HG02884 (cell line): ENCODE results near the gene ZBED6.
"Not testable (repeated sequence)": the region's sequence is repeated elsewhere in the genome, so short reads cannot be mapped to it uniquely, and the experiment has no call there.

Source experiments
- ATAC-seq: cut with Tn5 transposase; IDR thresholded peaks from one replicate; pipeline ENCODE4 v1.9.1; 2021; ENCODE audit warnings: mild to moderate bottlenecking, moderate library complexity; ENCODE audit not compliant: unreplicated experiment

Gene ZBED6

GRCh38 chr1:203795441-203796235 is at the start of gene ZBED6, which contains the start of gene ZC3H11A:
TSS of gene ZBED6 (plus strand) at chr1:203795623. CDS start at chr1:203797523, 1,900 bp downstream.
TSS of gene ZC3H11A (plus strand) at chr1:203795623. CDS start at chr1:203817071, 21,448 bp downstream.
- ATAC-seq = peak; percentile 92

GRCh38 chr1:203746281-203746680 is 49.1 kb upstream of the ZBED6 start:
- no peak for ATAC-seq

GRCh38 chr1:203751051-203751450 is 44.4 kb upstream of the ZBED6 start:
- ATAC-seq = no peak

DNA sequence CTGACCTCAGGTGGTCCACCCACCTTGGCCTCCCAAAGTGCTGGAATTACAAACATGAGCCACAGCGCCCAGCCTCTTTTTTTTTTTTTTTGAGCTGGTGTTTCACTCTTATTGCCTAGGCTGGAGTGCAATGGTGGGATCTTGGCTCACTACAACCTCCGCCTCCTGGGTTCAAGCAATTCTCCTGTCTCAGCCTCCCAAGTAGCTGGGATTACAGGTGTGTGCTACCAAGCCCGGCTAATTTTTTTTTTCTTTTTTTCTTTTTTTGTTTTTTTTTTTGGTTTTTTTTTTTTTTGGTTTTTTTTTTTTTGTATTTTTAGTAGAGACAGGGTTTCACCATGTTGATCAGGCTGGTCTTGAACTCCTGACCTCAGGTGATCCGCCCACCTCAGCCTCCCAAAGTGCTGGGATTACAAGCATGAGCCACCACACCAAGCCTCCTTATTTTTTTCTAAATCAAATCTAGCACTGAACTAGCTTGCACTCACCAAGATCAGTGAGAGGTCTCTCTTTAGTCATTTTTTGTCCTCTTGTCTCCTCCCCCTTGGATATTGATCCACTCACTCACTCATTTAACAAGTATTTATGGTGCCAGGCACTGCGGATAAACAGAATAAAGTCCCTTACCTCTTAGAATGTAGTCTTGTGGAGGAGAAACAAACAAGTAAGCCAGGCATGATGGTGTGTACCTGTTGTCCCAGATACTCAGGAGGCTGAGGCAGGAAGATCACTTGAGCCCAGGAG is 43.6 kb upstream of the ZBED6 start:
- ATAC-seq = not testable (repeated sequence)

- ATAC-seq = peak; percentile 51
Measured at GRCh38 chr1:203754455-203754864, 41.0 kb upstream of the ZBED6 start.

DNA sequence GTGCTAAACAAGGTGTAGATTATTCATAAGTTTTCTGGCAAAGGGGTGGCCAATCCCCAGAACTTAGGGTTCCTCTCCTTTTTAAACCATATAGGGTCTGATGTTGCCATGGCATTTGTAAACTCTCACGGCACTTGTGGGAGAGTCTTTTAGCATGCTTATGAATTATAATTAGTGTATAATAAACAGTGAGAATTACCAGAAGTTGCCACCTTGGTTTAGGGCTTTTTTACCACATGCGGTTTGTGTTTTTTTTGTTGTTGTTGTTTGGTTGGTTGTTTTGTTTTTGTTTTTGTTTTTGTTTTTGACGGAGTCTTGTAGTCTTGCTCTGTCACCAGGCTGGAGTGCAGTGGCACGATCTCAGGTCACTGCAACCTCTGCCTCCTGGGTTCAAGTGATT is 39.4 kb upstream of the ZBED6 start:
- ATAC-seq = no peak

DNA sequence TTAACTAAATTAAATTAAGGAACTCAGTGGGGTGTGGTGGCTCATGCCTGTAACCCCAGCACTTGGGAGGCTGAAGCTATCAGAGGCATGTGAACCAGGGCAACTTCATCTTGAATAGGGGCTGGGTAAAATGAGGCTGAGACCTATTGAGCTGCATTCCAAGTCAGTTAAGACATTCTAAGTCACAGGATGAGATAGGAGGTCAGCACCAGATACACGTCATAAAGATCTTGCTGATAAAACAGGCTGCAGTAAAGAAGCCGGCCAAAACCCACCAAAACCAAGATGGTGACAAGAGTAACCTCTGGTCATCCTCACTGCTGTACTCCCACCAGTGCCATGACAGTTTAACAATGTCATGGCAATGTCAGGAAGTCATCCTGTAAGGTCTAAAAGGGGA is 36.7 kb upstream of the ZBED6 start:
- not testable (repeated sequence) for ATAC-seq

DNA sequence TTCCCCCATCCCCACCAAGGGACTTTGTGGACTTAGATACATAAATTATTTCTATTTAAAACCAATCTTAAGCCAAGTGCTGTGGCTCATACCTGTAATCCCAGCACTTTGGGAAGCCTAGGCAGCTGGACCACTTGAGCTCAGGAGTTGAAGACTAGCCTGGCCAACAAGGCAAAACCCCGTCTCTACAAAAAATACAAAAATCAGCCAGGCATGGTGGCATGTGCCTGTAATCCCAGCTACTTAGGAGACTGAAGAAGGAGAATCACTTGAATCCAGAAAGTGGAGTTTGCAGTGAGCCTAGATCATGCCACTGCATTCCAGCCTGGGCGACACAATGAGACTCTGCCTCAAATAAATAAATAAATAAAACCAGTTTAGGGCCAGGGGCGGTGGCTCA is 34.9 kb upstream of the ZBED6 start:
- no peak for ATAC-seq

GRCh38 chr1:203761958-203762357 is 33.5 kb upstream of the ZBED6 start:
- ATAC-seq = not testable (repeated sequence)

GRCh38 chr1:203763505-203763904 is 31.9 kb upstream of the ZBED6 start:
- no peak for ATAC-seq

DNA sequence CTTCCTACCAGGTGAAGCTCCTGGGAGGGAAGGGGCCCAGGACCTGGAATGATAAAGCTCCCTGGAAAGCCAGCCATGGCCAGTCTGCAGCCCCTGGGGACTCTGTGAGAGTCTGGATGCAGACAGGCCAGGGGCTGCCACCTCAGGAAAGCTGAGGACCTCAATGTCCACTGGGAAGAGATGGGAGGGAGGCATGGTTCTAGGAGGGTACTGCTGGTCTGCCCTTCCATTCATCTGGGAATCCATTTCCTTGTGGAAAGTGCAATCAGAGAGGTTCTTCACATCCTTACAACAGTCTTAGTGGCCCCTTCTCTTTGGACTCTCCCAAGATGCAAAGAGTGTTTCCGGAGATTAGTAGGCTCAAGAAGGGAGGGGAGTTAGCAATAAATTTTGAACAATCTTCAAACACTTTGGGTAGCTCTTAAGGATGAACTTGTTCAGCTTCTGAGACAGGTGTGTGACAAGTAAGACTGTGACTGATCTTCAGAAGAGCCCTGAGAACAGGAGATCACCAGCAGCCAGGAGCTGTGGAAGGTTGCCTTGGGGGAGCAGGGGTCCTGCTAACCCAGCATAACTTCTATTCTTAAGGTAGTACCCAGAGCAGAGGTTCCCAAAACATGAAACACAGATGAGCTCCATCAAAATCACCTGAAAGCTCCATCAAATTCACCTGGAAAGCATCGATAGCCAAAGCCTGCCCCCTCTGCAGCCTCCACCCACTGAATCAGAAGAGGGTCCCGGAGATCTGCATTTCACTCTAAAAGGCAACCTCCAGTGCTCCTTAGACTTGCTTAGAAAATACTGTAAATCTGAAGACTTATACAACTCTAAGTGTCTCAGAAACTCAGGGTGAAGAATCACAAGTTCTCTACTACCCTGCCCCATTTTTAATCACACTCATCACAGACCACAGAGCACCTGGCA is 31.1 kb upstream of the ZBED6 start:
- no peak for ATAC-seq

GRCh38 chr1:203765029-203765837 is 30.2 kb upstream of the ZBED6 start, which contains the start of gene LAX1:
TSS of gene LAX1 (plus strand) at chr1:203765183. CDS start at chr1:203765566, 383 bp downstream.
- peak; percentile 57 for ATAC-seq

DNA sequence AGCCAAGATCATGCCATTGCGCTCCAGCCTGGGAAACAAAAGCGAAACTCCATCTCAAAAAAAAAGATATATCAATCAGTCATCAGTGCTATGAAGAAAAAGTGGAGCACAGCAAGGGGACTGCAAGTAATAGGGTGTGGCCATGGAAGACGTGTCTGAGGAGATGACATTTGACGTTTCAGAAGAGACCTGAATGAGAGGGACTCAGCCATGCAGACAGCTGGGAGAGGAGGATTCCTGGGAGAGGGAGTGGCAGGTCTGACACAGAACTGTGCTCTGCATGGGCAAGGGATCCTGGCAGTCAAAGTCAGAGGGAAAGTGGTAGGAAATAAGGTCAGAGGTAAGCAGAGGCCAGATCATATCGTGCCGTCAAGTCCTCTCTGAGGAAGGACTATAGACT is 27.2 kb upstream of the ZBED6 start:
- no peak for ATAC-seq

GRCh38 chr1:203769505-203770343 is 25.7 kb upstream of the ZBED6 start:
- no peak for ATAC-seq

- ATAC-seq = no peak
Measured at GRCh38 chr1:203771901-203772301, 23.5 kb upstream of the ZBED6 start.

DNA sequence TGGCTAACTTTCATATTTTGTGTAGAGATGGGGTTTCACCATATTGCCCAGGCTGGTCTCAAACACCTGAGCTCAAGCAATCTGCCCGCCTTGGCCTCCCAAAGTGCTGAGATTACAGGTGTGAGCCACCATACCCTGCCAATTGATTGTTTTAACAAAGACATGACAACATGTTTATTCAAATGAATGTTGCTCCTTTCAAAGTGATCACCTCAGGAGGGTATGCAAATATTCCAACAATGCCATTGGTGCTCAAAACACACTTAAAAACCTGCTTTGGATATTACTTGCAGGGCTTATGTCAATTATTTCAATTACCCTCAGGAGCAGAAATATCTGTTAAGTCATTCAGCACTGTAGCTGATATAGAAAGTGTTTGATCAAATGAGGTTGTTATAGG is 22.6 kb upstream of the ZBED6 start:
- no peak for ATAC-seq

GRCh38 chr1:203776636-203777035 is 18.8 kb upstream of the ZBED6 start:
- ATAC-seq = no peak

GRCh38 chr1:203777596-203777995 is 17.8 kb upstream of the ZBED6 start:
- ATAC-seq = no peak

DNA sequence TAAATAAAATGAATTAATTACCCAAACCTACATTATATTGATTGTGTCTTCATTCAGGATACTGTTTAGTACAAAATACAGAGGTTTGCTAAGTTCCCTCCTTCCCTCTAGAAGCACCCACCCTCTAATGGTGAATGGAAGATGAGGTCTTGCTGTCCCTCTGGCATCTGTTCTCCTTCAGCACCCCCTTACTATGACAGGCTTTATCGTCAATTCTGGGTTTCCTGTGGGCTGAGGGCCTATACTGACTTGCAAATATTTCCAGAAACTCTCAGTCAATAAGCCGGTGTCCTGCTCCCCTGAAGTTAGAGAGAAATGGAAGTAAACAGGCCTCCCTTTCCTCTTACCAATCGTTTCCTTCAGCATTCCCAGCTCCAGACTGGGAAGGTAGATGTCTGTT is 17.3 kb upstream of the ZBED6 start:
- ATAC-seq = no peak
